ENCODE measurements around the gene JAM2. TPM values are rescaled to one million over a fixed set of nuclear protein-coding genes. Genes with fewer than 3 reads are reported as not detected.

The JAM2 gene
- total RNA-seq, 1 experiment from 2014 or later = 0.15 TPM

DNA sequence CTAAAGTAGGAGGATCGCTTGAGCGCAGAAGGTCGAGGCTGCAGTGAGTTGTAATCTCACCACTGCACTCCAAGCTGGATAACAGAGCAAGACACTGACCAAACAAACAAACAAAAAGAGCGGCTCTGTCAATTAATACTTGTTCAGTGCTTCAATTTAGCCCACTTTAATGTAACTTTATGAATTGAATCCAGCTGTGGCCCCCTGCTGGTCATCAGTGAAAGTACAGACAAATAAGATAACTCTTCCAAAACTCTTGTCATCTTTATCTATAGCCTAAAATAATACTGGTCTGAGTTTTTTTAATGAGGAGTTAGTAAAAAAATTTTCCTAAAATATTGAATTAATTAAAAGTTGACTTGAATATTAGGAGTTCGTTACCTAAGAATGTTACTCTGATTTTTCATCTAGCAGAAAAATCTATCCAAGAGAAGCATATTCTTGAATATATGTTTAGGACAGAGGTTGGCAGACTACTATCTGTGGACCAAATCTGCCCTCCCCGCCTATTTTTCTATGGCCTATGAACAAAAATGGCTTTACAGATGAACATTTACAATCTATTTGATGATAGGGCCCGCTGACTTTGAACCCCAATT is 69.5 kb downstream of the JAM2 start:
- Histone ChIP-seq H3K4me1 (ENCODE audit: control insufficient read depth in 1 of 2, insufficient read depth in 2 of 2, low read length in 2 of 2) (no peaks in the 10 kb centered on the region), H3K27ac (ENCODE audit: low read depth, low read length) (no peak overlapping the region), H3K9me2 (ENCODE audit: insufficient read depth) (no peaks in the 10 kb centered on the region), H3K4me2 (ENCODE audit: low read length) (no peak overlapping the region), H2AFZ (ENCODE audit: low read depth, low read length, poor library complexity, severe bottlenecking) (no peak overlapping the region), H4K20me1 (ENCODE audit: insufficient read depth) (no peaks in the 10 kb centered on the region), H3K36me3 (ENCODE audit: control insufficient read depth in 1 of 2, insufficient read depth in 2 of 2, low read length in 2 of 2) (no peaks in the 10 kb centered on the region), H3K79me2 (ENCODE audit: insufficient read depth, low read length) (no peaks in the 10 kb centered on the region), H3K27me3 (ENCODE audit: insufficient read depth, low read length) (no peaks in the 10 kb centered on the region), H3K9ac (ENCODE audit: low read length) (no peak overlapping the region), H3K9me3 (ENCODE audit: control insufficient read depth in 1 of 2, insufficient read depth in 1 of 2, low read depth in 1 of 2, low read length in 2 of 2) (no peaks in the 10 kb centered on the region), H3K4me3 (replicated peaks in 1 of 2; ENCODE audit: low read depth in 1 of 2, low read length in 2 of 2) (no peak overlapping the region)
- no peak for ATAC-seq
- BruUV-seq (replicated peaks) = no TSS peak
- DNase-seq (ENCODE audit: low read depth, low spot score) = peak; percentile 26
- ChIA-PET CTCF (interaction anchor here (0.6 to 1.3 kb wide), 6 partner anchors 9 to 101 kb away, joined by 3 to 10 read pairs (median 3); no protein-coding TSS in a partner anchor), RAD21 (ENCODE audit: low non-redundant PET in 1 of 2, low total read pairs in 2 of 2, uncharacterized antibody in 2 of 2, unreplicated experiment in 2 of 2) (no interaction called here), POLR2A (no interaction called here)
- intact Hi-C loops (cut with micrococcal nuclease) = loop anchor here (1.0 kb wide), 1 partner anchor 100 kb away; no protein-coding TSS in a partner anchor
- TF ChIP-seq RAD21 (IDR thresholded peaks at IDR 0.05; ENCODE audit: low read depth) (peak; percentile 35; the same call in 1 of the 2 replicates), SRF (IDR thresholded peaks at IDR 0.05; ENCODE audit: low read depth) (no peak)
- TF ChIP-seq, protein P1, sequence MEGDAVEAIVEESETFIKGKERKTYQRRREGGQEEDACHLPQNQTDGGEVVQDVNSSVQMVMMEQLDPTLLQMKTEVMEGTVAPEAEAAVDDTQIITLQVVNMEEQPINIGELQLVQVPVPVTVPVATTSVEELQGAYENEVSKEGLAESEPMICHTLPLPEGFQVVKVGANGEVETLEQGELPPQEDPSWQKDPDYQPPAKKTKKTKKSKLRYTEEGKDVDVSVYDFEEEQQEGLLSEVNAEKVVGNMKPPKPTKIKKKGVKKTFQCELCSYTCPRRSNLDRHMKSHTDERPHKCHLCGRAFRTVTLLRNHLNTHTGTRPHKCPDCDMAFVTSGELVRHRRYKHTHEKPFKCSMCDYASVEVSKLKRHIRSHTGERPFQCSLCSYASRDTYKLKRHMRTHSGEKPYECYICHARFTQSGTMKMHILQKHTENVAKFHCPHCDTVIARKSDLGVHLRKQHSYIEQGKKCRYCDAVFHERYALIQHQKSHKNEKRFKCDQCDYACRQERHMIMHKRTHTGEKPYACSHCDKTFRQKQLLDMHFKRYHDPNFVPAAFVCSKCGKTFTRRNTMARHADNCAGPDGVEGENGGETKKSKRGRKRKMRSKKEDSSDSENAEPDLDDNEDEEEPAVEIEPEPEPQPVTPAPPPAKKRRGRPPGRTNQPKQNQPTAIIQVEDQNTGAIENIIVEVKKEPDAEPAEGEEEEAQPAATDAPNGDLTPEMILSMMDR (IDR thresholded peaks at IDR 0.05 in 2 of 3, conservative IDR thresholded peaks at IDR 0.05 in 1 of 3; ENCODE audit: borderline replicate concordance in 1 of 3, insufficient read depth in 1 of 3, low read depth in 2 of 3, low read length in 2 of 3) = peak; percentile 30 to 84 (median 73); a peak in 5 of 6 replicates

DNA sequence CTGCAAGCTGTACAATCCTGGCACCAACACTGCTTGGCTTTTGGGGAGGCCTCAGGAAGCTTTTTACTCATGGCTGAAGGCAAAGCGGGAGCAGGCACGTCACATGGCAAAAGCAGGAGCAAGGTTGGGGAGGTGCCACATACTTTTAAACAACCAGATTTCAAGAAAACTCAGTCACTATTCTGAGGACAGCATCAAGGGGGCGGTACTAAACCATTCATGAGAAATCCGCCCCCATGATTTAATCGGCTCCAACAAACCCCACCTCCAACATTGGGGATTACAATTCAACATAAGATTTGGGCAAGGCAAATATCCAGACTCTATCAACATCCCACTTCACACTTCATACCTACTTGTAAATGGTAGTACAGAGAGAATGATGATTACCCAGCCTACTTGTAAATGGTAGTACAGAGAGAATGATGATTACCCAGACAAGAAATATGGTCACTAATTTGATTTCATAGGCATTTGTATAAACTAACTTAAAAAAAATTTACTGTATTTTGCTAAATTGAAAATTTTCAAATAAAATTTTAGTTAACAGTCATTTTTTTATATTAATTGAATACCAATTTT is 70.7 kb downstream of the JAM2 start:
- intact Hi-C loops (cut with micrococcal nuclease) = no loop called here
- Histone ChIP-seq H3K79me2 (ENCODE audit: insufficient read depth, low read length) (no peaks in the 10 kb centered on the region), H3K4me1 (ENCODE audit: control insufficient read depth in 1 of 2, insufficient read depth in 2 of 2, low read length in 2 of 2) (no peaks in the 10 kb centered on the region), H3K36me3 (ENCODE audit: control insufficient read depth in 1 of 2, insufficient read depth in 2 of 2, low read length in 2 of 2) (no peaks in the 10 kb centered on the region), H3K4me3 (replicated peaks in 1 of 2; ENCODE audit: low read depth in 1 of 2, low read length in 2 of 2) (no peak overlapping the region), H3K4me2 (ENCODE audit: low read length) (no peak overlapping the region), H3K9me2 (ENCODE audit: insufficient read depth) (no peaks in the 10 kb centered on the region), H3K9me3 (ENCODE audit: control insufficient read depth in 1 of 2, insufficient read depth in 1 of 2, low read depth in 1 of 2, low read length in 2 of 2) (no peaks in the 10 kb centered on the region), H3K27ac (ENCODE audit: low read depth, low read length) (no peak overlapping the region), H3K27me3 (ENCODE audit: insufficient read depth, low read length) (no peaks in the 10 kb centered on the region), H4K20me1 (ENCODE audit: insufficient read depth) (no peaks in the 10 kb centered on the region), H3K9ac (ENCODE audit: low read length) (no peak overlapping the region), H2AFZ (ENCODE audit: low read depth, low read length, poor library complexity, severe bottlenecking) (no peak overlapping the region)
- no peak for DNase-seq (ENCODE audit: low read depth, low spot score)
- ChIA-PET RAD21 (ENCODE audit: low non-redundant PET in 1 of 2, low total read pairs in 2 of 2, uncharacterized antibody in 2 of 2, unreplicated experiment in 2 of 2) (no interaction called here), CTCF (interaction anchor here (0.6 kb wide), 1 partner anchor 47 kb away, joined by 3 read pairs; no protein-coding TSS in a partner anchor), POLR2A (no interaction called here)
- ATAC-seq = no peak
- no TSS peak for BruUV-seq (replicated peaks)
- no peak for TF ChIP-seq FOSL1 (IDR thresholded peaks at IDR 0.05; ENCODE audit: low read depth)
- TF ChIP-seq POLR2AphosphoS5 (IDR thresholded peaks at IDR 0.05; ENCODE audit: low read depth, low read length) = no peak
- TF ChIP-seq, protein P2, sequence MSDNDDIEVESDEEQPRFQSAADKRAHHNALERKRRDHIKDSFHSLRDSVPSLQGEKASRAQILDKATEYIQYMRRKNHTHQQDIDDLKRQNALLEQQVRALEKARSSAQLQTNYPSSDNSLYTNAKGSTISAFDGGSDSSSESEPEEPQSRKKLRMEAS (IDR thresholded peaks at IDR 0.05) = no peak
- TF ChIP-seq, protein P3, sequence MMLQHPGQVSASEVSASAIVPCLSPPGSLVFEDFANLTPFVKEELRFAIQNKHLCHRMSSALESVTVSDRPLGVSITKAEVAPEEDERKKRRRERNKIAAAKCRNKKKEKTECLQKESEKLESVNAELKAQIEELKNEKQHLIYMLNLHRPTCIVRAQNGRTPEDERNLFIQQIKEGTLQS (IDR thresholded peaks at IDR 0.05) = no peak
- TF ChIP-seq TCF7L2 (IDR thresholded peaks at IDR 0.05; ENCODE audit: borderline replicate concordance, extremely low read depth, insufficient read depth, insufficient read length) = no peak
- TF ChIP-seq SIN3A (IDR thresholded peaks at IDR 0.05; ENCODE audit: low read depth) = no peak
- no peak for TF ChIP-seq ZFX (IDR thresholded peaks at IDR 0.05)
- no peak for TF ChIP-seq CEBPB (IDR thresholded peaks at IDR 0.05; ENCODE audit: low read depth)
- TF ChIP-seq ZNF274 (IDR thresholded peaks at IDR 0.05; ENCODE audit: low read depth, low read length) = no peak
- TF ChIP-seq, protein P4, sequence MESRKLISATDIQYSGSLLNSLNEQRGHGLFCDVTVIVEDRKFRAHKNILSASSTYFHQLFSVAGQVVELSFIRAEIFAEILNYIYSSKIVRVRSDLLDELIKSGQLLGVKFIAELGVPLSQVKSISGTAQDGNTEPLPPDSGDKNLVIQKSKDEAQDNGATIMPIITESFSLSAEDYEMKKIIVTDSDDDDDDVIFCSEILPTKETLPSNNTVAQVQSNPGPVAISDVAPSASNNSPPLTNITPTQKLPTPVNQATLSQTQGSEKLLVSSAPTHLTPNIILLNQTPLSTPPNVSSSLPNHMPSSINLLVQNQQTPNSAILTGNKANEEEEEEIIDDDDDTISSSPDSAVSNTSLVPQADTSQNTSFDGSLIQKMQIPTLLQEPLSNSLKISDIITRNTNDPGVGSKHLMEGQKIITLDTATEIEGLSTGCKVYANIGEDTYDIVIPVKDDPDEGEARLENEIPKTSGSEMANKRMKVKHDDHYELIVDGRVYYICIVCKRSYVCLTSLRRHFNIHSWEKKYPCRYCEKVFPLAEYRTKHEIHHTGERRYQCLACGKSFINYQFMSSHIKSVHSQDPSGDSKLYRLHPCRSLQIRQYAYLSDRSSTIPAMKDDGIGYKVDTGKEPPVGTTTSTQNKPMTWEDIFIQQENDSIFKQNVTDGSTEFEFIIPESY (IDR thresholded peaks at IDR 0.05; ENCODE audit: extremely low read depth, insufficient replicate concordance, low read length) = no peak
- TF ChIP-seq CBX3 (IDR thresholded peaks at IDR 0.05; ENCODE audit: low read depth) = no peak
- TF ChIP-seq POLR2A (IDR thresholded peaks at IDR 0.05; ENCODE audit: borderline replicate concordance, extremely low read depth, insufficient read depth, insufficient read length) = no peak
- TF ChIP-seq SP1 (IDR thresholded peaks at IDR 0.05; ENCODE audit: low read depth) = no peak
- no peak for TF ChIP-seq EZH2phosphoT487 (IDR thresholded peaks at IDR 0.05; ENCODE audit: borderline replicate concordance)

Measured in HCT116 (cell line).